Measurements from ENCODE around the gene THSD4.

The THSD4 gene

DNA sequence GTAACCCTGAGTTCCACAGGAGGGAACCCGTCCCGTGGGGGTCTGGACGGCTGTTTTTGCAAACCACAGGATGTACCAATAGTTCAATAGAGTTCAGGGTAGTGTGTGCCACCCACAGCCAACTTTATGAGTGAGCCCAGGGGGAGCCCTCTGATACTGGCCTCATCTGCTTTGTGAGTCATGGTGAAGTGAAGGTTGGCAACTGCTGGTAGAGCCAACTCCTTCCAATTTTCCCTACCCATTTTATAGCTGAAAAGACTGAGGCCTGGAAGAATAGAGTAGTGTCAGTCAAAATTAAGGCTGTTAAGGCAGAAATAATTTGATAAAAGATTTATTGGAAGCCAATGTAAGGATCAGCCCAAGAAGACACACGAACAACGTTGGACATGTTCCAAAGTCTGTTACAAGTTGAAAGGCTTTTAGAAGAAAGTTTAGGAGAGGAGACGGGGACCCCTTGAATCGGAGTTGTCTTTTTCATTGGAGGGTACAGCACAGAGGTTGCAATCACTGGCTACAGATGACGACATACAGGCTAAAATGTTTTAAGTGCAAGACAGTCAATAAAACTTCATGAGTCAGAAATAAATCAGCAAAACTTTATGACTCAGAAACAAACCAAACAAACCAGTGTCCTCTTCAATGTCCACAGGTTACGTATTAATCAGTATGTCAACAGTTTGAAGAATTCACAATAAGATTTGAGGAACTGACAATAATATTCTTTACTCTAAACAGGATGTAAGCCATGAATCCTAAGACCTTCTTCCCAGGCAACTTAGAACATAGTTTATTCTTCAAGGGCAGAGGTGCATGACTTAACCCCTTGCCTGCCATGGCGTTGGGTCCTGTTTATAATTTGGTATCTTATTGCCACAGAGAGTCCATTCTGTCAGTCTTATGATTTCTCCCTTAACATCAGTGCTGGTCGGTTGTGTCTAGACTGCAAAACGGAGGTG lies 632.1 kb downstream of the THSD4 start:
- DNase-seq: peak; percentile 92

- DNase-seq: peak; percentile 78
These were observed 633.0 kb downstream of the THSD4 start for GRCh38 chr15:71748293-71748718.

- DNase-seq: no peak
These were observed 634.2 kb downstream of the THSD4 start for GRCh38 chr15:71749500-71749899.

DNA sequence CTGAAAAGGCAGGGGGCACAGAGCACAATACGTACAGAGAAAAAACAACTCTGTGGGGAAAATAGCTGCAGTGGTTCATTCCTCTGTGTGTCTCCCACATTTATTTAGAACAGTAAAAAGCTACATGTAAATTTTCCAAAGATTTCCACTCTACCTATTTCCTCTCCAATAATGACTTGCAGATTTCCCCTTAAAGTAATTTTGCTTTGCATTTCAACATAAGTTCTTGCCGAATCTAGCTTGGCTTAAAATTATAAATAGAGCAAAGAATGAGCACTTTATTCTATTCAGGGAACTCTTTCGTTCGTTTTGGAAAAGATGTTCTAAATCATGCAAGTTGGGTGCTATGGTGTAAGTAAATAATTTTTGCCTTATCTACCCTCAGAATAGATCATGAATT lies 636.9 kb downstream of the THSD4 start:
- DNase-seq: no peak

DNA sequence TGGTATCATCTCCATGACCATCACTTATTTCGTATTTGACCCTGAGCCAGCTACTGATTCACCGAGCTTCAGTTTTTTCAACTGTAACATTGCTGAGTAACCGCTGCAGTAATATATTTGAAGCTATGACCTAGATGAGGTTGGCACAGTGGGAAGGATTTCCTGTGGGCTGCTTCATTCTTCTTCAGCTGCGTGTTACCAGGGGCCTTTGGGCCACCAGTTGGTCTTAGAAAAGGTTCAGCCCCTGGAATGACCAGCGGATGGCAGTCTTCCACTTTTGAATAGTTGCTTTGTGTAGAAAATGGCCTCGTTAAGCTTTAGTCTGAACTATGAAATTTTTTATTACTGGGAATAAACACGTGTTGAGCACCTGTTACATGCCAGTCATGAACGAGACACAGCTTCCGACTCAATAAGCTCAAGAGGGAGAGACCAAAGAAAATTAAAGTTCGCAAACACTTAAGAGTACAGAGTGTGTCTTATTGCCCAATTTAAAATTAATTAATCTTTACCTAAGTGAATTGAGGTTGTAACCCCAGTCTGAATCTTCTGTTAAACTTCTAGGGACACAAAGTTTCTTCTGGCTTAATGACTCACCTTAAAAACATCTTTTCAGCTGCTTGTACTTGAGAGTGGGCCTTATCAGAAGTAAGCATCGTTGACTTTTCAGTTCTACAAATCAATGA lies 637.5 kb downstream of the THSD4 start:
- DNase-seq: peak; percentile 99

DNA sequence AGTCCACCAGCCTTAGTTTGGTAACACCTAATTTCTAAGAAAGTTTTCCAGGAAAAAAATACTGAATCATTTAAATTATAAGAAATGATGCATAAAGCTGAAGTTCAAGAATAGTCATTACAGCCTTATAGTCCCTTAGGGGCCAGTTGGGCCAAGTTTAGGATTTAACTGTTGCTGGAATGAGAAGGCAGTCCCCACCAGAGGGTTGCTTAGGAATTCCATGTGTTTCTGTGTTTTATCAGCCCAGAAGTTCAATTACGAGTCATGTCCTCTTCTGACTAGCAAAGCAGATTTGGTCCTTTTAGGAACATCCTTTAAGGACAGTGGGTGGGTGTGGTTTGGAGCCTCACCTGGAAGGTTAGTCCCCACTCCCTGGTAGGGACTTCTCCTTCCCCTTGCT lies 638.1 kb downstream of the THSD4 start:
- peak; percentile 60 for DNase-seq

GRCh38 chr15:71754660-71755059 lies 639.4 kb downstream of the THSD4 start:
- DNase-seq: no peak

DNA sequence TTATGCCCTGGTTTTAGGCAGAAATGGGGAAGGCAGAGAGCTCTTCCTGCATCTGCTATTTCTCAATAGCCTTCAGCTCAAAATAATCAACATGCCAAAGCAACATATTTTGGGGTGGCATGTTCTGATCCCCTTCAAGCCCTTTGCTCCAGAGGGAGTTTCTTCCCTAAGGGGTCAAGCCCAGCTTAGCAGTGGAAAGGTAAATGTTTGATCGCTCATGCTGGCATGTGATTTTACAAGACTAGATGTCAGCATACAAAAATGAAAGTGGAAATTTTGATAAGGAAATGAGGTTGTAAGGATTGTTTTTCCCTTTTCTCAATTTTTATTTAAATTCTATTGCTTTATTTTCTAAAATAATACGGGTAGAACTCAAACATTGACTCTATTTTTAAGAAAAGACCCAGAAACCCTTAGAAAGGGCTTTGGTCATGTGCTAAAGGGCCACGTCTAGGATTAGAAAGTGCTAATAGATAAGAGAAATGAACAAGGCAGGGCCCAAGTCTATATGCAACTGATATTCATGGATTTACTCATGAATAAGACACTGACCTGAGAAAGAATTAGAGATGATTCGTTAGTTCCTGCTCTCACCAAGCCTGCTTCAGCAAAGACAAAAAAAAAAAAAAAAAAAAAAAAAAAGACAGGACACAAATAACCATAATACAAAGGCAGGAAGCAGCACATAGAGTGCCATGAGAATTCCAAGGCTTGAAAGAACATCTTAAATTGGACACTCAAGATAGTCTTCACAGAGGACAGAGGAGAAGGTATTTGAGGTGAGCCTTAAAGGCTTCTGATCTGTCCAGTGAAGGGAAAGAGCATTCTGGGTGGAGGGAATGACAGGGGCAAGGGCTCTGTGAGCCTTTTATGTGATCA lies 640.1 kb downstream of the THSD4 start:
- no peak for DNase-seq

DNA sequence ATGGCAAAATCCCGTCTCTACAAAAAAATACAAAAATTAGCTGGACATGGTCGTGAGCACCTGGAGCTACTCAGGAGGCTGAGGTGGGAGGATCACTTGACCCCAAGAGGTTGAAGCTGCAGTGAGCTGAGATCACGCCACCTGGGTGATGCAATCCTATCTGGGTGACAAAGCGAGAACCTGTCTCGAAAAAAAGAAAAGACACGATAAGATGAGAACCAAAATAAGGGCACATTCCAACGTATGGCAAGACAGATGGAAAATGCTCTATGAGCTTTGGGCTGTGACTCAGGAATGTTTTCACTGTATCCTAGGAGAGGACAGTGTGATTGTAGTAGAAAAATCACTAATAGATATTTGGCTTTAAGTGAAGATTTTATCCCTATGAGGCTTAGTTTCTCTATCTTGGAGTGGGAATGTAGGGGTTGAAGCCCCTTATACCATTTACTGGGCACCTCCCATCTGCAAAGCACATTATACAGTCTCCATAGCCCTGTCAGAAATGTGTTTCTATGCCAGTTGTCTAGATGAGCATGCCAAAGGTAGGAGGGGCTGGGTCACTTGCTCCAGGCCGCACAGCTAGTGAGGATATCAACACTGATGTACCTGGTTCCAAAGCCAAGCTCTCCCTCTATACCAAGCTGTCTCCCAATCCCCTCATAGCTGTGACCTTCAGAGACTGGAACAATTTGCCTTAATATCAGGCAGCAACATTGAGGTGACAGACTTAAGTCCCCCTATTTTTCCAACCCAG lies 641.5 kb downstream of the THSD4 start:
- DNase-seq: no peak

GRCh38 chr15:71757741-71758530 lies 642.7 kb downstream of the THSD4 start:
- no peak for DNase-seq

DNA sequence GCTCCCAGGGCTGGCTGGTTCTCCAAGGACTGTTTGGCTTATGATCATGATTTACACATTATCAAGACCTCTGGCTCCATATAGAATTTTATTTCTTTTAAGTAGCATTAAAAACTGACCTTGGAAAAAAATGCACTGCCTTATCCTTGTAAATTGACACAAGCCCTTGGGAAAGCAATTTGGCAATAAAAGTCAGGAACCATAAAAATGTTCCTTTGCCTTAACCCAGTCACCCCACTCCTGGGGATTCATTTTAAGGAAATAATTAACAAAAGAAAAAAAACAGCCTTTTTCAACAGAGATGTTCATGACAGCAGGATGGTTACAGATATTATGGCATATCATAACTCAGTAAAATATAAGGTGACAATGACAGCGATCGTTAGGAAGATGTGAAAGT lies 643.4 kb downstream of the THSD4 start:
- no peak for DNase-seq

DNA sequence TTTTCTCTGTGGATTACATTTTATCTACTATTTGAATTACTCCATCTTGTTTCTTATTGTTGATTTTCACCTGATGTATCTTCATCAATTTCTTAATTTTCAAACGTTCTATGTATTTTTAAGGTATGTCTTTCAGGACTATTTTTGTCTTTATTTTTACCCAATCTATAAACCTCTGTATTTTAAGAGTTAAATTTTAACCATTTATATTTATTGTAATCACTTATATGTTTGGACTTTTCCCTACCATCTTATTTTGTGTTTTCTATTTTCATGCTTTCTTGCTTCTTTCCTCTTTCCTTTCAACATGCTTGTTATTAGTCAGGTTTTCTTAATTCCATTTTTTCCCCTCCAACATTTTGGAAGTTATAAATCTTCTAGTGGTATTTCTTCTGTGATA lies 645.6 kb downstream of the THSD4 start:
- DNase-seq: no peak

DNA sequence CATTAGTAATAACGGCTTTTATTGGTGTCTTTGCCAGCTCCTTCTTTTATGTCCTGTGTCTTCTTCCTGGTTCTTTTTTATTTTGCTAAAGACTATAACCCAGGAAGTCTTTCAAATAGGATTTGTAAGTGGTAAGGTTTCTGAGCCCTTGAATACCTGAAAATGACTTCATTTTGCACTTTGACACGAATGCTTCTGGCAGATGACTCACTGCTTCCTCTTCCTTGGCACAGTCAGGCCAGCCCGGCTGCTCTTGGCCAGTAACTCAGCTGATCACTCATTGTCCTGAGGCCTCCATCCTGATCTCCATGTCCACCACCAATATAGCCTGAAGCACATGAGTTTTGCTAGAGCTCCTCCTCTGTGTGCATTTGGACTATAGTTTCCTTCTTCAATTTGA lies 646.4 kb downstream of the THSD4 start:
- DNase-seq: peak; percentile 95

- DNase-seq: no peak
These were observed 652.9 kb downstream of the THSD4 start for GRCh38 chr15:71768184-71768583.

DNA sequence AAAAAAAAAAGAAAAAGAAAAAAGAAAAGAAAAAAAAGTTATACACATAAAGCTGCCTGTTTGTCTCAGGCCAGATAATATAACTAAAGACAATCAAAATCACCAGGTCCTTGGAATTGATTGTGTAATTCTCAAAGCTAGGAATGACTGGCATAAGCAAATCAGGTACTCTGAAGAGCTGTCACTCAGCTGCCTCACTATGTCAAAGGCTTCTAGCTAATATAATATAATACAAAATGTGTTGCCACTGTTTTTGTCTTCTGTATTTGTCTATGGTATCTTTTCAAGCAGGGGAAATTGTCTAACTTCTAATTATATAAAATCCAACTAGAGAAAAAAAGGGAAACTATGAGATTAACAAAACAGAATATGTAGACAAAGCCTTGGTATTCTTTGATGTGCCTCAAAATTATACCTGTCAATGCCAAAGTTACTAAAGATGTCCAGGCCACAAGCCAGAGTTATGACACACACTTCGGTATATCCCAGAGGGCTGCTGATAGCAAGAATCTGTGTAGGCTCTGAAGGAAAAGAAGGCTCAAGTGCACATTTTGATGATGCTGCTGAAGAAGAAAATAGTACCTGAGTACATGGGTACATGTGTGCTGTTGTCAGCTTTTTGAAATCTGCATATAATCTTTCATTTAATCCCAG lies 658.1 kb downstream of the THSD4 start:
- no peak for DNase-seq

DNA sequence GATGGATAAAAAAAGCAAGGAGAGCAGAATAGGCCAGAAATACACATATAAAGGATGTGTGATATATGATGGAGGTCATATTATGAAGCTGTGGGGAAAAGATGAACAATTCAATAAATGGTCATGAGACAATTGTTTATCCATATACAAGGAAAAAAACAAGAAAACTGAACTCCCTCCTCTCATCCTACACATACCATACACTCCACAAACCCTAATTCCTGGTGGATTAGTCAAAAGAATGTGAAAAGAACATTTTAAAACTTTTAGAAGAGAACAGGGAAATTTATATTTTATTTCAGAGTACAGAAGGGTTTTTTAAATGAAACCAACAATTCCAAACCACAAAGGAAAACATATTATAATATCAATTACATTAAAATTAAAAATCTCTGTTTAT lies 660.6 kb downstream of the THSD4 start:
- peak; percentile 34 for DNase-seq

DNA sequence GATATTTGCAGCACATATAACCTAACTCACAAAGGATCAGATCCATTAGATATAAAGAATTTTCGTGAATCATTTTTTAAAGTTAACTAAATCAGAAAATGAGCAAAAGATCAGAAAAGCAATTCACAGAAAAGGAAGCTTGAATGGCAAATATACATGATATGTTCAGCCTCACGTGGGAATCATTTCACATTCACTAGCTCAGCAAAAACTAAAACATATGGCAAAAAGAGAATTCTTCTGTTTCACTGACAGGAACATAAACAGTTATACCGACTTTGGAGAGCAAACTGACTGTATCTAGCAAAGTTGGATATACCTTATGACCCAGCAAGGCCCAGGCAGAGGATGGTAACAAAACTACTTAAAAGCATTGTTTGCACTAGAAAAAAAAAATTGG lies 661.0 kb downstream of the THSD4 start:
- no peak for DNase-seq

DNA sequence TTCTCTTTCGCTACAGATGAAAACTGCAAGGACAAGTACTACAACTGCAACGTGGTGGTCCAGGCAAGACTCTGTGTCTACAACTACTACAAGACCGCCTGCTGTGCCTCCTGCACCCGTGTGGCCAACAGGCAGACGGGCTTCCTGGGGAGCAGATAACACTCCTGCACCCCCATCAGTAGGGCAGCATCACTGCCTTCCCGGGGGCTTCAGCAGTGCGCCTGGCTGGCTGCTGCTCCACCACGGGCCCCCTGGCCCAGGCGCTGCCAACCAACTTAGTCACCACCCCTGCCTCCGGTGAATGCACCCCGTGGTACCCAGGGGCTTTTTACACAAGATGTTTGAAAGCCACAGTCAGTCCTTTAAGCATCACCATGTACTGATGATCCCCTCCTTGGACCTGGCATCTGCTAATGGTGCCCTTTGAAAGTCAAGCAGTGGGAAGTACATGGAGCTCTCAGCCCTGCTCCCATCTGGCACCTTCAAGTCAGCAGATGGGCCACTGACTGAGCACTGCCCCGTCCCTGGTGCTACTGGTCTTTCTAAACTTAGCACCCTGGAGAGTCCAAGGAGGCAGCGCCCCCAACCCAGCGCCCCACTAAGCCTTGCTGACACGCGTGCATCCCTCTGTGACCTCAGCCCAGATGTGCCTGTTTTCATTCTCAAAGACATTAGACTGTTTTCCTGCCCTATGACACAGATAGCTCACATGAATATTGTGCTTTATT lies 662.1 kb downstream of the THSD4 start:
- DNase-seq: no peak

GRCh38 chr15:71779073-71779797 lies 664.0 kb downstream of the THSD4 start:
- no peak for DNase-seq

Measured in EL (cell line).